Effector memory CD4-positive, alpha-beta T cell (primary cell): ENCODE results near the gene HNF1A.

ENCODE experiments used
- DNase-seq, 3 donors: peaks; one replicate each; pipeline ENCODE4 v3.0.0-alpha.2; 2020
- H3K27ac ChIP-seq: 2 replicates; pipeline ENCODE4 v1.7.0; 2013; ENCODE audit warnings: mild to moderate bottlenecking, low read length, moderate library complexity; ENCODE audit not compliant: insufficient read depth, poor library complexity, severe bottlenecking
- H3K27me3 ChIP-seq: replicated peaks from 2 replicates; pipeline ENCODE4 v1.7.0; 2013; ENCODE audit warnings: mild to moderate bottlenecking, low read length; ENCODE audit not compliant: insufficient read depth, control insufficient read depth, poor library complexity, severe bottlenecking
- H3K36me3 ChIP-seq: 2 replicates; pipeline ENCODE4 v1.7.0; 2013; ENCODE audit warnings: mild to moderate bottlenecking, low read length, moderate library complexity; ENCODE audit not compliant: control insufficient read depth, insufficient read depth
- H3K4me1 ChIP-seq: 2 replicates; pipeline ENCODE4 v1.7.0; 2013; ENCODE audit warnings: low read length, mild to moderate bottlenecking; ENCODE audit not compliant: control insufficient read depth, insufficient read depth, poor library complexity, severe bottlenecking
- H3K4me3 ChIP-seq: 2 replicates; pipeline ENCODE4 v1.7.0; 2013; ENCODE audit warnings: low read length, low read depth, mild to moderate bottlenecking; ENCODE audit not compliant: insufficient read depth, poor library complexity, severe bottlenecking
- H3K9me3 ChIP-seq: 2 replicates; pipeline ENCODE4 v1.7.0; 2013; ENCODE audit warnings: mild to moderate bottlenecking, low read length, moderate library complexity; ENCODE audit not compliant: control insufficient read depth
- total RNA-seq, 3 donors: gene quantifications; one replicate each; lab custom pipeline; 2026; lab: John Stamatoyannopoulos, UW

The HNF1A gene, protein sequence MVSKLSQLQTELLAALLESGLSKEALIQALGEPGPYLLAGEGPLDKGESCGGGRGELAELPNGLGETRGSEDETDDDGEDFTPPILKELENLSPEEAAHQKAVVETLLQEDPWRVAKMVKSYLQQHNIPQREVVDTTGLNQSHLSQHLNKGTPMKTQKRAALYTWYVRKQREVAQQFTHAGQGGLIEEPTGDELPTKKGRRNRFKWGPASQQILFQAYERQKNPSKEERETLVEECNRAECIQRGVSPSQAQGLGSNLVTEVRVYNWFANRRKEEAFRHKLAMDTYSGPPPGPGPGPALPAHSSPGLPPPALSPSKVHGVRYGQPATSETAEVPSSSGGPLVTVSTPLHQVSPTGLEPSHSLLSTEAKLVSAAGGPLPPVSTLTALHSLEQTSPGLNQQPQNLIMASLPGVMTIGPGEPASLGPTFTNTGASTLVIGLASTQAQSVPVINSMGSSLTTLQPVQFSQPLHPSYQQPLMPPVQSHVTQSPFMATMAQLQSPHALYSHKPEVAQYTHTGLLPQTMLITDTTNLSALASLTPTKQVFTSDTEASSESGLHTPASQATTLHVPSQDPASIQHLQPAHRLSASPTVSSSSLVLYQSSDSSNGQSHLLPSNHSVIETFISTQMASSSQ
- 0 to 0.09 (median 0) reads per million in 3 donors for total RNA-seq

DNA sequence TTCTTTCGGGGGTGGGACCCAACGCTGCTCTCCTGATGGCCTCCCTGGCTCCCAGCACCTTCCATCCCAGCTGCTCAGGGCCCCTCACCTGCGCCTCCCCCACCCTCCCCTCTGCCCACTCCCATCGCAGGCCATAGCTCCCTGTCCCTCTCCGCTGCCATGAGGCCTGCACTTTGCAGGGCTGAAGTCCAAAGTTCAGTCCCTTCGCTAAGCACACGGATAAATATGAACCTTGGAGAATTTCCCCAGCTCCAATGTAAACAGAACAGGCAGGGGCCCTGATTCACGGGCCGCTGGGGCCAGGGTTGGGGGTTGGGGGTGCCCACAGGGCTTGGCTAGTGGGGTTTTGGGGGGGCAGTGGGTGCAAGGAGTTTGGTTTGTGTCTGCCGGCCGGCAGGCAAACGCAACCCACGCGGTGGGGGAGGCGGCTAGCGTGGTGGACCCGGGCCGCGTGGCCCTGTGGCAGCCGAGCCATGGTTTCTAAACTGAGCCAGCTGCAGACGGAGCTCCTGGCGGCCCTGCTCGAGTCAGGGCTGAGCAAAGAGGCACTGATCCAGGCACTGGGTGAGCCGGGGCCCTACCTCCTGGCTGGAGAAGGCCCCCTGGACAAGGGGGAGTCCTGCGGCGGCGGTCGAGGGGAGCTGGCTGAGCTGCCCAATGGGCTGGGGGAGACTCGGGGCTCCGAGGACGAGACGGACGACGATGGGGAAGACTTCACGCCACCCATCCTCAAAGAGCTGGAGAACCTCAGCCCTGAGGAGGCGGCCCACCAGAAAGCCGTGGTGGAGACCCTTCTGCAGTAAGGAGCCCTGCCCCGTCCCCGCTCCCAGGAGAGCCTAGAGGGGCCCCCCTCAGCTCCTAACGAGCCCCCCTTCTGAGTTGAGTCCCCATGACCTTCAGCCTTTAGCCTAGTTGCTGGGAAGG is at the start of gene HNF1A:
Gene HNF1A, plus strand, starts transcription at position 248 of the 924 bp plus-strand sequence. Its CDS starts 226 bp downstream, at position 474.
- H3K27me3 ChIP-seq: no peaks in the 10 kb centered on the region
- H3K27ac ChIP-seq: no peak within 1 kb of the TSS

DNA sequence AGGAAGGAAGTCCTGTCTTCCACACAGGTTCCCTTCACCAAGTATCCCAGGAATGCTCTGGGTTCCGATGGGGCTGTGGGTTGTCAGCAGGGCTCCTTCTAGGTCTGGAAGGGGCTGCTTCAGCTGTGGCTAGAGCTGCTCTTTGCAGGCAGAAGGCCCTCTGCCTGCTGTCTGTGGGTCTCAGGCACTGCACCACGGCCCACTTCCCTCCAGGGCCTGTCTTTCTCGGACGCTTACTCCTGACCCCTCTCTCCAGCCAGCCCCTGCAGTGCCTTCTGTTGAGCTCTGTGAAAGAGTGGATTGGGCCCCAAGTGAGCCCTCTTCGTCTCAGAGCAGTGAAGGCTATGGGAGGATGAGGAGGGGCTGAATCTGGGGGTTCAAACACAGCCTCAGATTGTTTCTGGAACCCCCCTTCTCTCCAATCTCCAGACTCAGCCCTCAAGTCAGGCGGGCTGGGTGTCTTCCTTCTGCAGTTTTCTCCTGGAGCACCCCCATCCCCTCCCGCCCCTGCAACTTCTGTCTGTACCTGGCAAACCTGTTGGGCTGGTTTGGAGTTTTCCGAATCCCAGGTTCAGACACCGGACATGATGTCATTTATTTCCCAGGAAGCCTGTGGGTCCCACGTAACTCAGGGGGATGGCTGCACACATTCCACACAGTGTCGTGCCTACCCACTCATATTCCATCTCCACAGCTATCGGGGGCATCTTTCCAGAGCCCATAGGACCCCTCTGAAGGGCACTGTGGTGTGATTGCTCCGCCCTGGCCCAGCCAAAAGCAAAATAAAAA is 49.3 kb upstream of the HNF1A start:
- H3K4me3 ChIP-seq: no peak overlapping the region
- no peaks in the 10 kb centered on the region for H3K36me3 ChIP-seq
- no peaks in the 10 kb centered on the region for H3K27me3 ChIP-seq
- no peaks in the 10 kb centered on the region for H3K9me3 ChIP-seq
- no peak overlapping the region for H3K27ac ChIP-seq
- no peak for DNase-seq
- no peaks in the 10 kb centered on the region for H3K4me1 ChIP-seq

More for the DNA sequence above, at the start of gene HNF1A:
- H3K36me3 ChIP-seq: no peaks in the 10 kb centered on the region
- H3K4me3 ChIP-seq: no peak within 1 kb of the TSS
- no peaks in the 10 kb centered on the region for H3K9me3 ChIP-seq
- DNase-seq: no peak
- H3K4me1 ChIP-seq: no peaks in the 10 kb centered on the region

DNA sequence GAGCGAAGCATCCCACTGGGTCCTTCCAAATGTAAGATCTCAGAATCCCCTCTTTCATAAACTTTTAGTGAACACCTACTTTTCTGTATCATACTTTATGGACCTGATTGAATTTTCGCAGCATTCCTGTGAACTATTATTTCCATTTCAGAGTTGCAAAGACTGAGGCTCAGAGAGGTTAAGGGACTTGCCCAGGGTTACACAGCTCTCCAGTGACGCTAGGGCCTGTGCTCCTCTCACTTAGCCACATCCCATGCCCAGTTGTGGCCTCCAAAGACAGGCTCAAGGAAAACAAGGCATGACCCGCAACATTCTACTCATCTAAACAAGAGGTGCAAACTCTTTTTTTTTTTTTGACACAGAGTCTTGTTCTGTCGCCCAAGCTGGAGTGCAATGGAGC is 48.3 kb upstream of the HNF1A start:
- no peaks in the 10 kb centered on the region for H3K36me3 ChIP-seq
- no peaks in the 10 kb centered on the region for H3K9me3 ChIP-seq
- no peak overlapping the region for H3K27ac ChIP-seq
- no peak overlapping the region for H3K4me3 ChIP-seq
- DNase-seq: no peak
- no peaks in the 10 kb centered on the region for H3K4me1 ChIP-seq
- H3K27me3 ChIP-seq: no peaks in the 10 kb centered on the region

DNA sequence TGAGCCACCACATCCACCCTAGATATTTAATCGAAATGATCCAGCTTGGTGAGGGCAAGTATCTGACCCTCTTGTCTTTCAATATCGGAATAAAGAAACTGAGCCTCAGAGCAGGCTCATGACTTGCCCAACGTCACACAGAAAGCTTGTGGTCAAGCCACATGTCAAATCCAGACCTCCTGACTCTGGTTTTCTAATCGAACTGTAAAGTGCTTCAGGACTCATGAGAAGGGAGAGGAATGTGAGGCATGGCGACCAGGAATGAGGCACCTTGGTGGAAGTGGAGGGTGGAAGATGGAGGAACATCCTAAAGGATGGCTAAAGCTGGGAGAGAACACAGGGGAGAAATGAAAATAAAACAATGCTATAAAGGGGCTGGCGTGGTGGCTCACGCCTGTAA is 46.3 kb upstream of the HNF1A start:
- Histone ChIP-seq H3K9me3 (no peaks in the 10 kb centered on the region), H3K4me3 (no peak overlapping the region), H3K36me3 (no peaks in the 10 kb centered on the region), H3K27me3 (no peaks in the 10 kb centered on the region), H3K27ac (no peak overlapping the region), H3K4me1 (no peaks in the 10 kb centered on the region)
- DNase-seq: no peak

DNA sequence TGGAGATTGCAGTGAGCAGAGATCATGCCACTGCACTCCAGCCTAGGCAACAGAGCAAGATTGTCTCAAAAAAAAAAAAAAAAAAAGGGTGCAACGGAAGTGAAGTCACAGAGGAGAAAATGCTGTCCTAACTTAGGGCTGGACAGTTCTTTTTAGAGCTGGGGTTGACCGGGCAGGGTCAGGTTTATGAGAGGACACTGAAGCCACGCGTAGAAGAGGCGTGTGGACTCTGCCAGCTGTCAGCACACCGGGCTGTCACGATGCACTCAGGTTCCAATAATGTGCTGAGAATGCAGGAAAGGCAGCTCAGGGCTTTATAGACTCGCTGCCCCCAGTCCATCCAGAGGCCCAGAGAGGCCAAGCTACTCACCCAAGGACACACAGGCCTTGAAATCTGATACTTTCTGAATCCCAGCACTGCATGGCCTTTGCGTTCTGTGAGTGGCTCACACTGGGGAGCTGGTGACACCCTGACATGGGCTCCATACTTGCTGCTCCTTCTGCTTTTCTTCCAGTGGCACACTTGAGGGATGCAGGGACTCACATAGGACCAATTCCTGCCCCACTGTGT is 45.3 kb upstream of the HNF1A start:
- Histone ChIP-seq H3K27me3 (no peaks in the 10 kb centered on the region), H3K36me3 (no peaks in the 10 kb centered on the region), H3K27ac (no peak overlapping the region), H3K9me3 (no peaks in the 10 kb centered on the region), H3K4me1 (no peaks in the 10 kb centered on the region), H3K4me3 (no peak overlapping the region)
- no peak for DNase-seq

DNA sequence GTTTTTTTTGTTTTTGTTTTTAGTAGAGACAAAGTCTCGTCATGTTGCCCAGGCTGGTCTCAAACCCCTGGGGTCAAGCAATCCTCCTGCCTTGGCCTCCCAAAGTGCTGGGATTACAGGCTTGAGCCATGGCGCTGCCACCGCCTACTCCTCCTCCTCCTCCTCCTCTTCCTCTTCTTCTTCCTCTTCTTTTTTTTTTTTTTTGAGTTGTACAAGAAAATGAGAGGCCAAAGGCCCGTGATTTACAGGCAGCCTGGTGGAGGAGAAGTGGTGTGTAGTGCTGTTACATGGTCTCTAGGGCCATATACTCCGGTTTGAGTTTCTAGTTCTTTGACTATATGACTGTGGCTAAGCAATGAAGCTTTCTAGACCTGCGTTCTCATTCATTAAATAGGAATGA is 44.6 kb upstream of the HNF1A start:
- Histone ChIP-seq H3K27ac (no peak overlapping the region), H3K36me3 (no peaks in the 10 kb centered on the region), H3K4me1 (no peaks in the 10 kb centered on the region), H3K9me3 (no peaks in the 10 kb centered on the region), H3K27me3 (no peaks in the 10 kb centered on the region), H3K4me3 (no peak overlapping the region)
- no peak for DNase-seq

DNA sequence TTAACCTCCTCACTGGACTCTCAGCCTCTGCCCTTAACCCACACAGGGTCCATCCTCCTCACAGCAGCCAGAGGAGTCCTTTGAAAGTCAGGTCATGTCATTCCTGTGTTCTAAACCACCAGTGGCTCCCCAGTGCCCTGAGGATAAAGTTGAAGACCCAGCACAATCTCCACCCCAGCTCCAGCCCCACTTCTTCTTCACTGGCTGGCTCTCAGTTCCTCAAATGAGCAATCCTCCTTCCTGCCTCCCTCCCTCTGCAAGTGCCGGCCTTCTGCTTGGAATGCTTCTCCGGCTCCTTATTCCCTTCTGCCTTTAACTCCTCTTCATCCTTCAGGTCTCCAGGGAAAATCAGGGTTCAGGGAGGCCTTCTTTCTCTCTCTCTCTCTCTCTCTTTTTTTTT is 42.1 kb upstream of the HNF1A start:
- Histone ChIP-seq H3K27ac (no peak overlapping the region), H3K36me3 (no peaks in the 10 kb centered on the region), H3K4me1 (no peaks in the 10 kb centered on the region), H3K4me3 (no peak overlapping the region), H3K9me3 (no peaks in the 10 kb centered on the region), H3K27me3 (no peaks in the 10 kb centered on the region)
- no peak for DNase-seq

DNA sequence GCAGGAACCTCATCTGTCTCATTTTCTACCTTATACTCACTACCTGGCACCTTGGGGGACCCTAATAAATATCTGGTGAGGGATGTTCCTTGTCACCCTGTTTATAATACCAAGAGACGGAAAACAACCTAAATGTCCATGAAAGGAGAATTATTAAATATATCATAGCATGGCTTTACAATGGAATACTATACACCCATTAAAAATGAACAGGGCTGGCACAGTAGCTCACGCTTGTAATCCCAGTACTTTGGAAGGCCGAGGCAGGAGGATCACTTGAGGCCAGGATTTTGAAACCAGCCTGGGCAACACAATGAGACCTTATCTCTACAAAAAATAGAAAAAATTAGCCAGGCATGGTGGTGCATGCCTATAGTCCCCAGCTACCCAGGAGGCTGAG is 39.8 kb upstream of the HNF1A start:
- DNase-seq: no peak
- no peaks in the 10 kb centered on the region for H3K27me3 ChIP-seq
- no peaks in the 10 kb centered on the region for H3K9me3 ChIP-seq
- no peaks in the 10 kb centered on the region for H3K36me3 ChIP-seq
- H3K4me1 ChIP-seq: no peaks in the 10 kb centered on the region
- H3K27ac ChIP-seq: no peak overlapping the region
- no peak overlapping the region for H3K4me3 ChIP-seq

DNA sequence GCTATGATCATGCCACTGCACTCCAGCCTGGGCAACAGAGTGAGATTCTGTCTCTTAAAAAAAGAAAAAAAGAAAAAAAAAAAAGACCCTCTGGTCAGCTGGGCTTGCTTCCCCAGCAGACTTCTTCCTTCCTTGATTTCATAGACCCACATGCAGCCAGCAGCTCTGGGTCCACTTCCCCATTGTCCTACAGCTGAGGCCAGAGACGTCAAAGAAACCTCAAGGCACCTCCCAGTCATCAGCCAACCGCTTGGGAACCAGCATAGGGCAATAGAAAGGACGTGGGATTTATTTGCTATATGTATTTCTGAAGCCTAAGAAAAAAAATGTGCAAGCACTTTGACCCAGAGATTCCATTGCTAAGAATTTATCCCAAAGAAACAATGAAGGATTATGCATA is 38.8 kb upstream of the HNF1A start:
- H3K4me1 ChIP-seq: no peaks in the 10 kb centered on the region
- H3K27me3 ChIP-seq: no peaks in the 10 kb centered on the region
- H3K4me3 ChIP-seq: no peak overlapping the region
- H3K36me3 ChIP-seq: no peaks in the 10 kb centered on the region
- DNase-seq: no peak
- H3K9me3 ChIP-seq: no peaks in the 10 kb centered on the region
- H3K27ac ChIP-seq: no peak overlapping the region
